Measurements from ENCODE around the gene P3R3URF. TPM values are rescaled to one million over a fixed set of nuclear protein-coding genes. Genes with fewer than 3 reads are reported as not detected.

P3R3URF gene
- total and polyA plus RNA-seq, 9 of the 15 experiments (the other 6 are each of a cell fraction or from before 2014, with no cell fraction given): not detected

- peak; percentile 72 for TF ChIP-seq ARHGAP35 (IDR thresholded peaks at IDR 0.05; ENCODE audit: partially characterized antibody)
- no peak for TF ChIP-seq NCOA1 (IDR thresholded peaks at IDR 0.05; ENCODE audit: low read depth)
- TF ChIP-seq E2F1 (CRISPR knock-in tag; IDR thresholded peaks at IDR 0.05): no peak
- no peak for TF ChIP-seq SMAD1 (IDR thresholded peaks at IDR 0.05; ENCODE audit: low read depth, low read length, partially characterized antibody)
- TF ChIP-seq POU5F1 (IDR thresholded peaks at IDR 0.05; ENCODE audit: borderline replicate concordance, low read depth, low read length, partially characterized antibody): peak; percentile 35
- TF ChIP-seq ZNF395 (CRISPR knock-in tag; IDR thresholded peaks at IDR 0.05): no peak
- TF ChIP-seq NR2F6 (CRISPR knock-in tag; IDR thresholded peaks at IDR 0.05): no peak
- 0 out of 4 replicates have a peak, but pooled peaks of 1 of the 2 experiments have one; percentile 41 for TF ChIP-seq UBTF (IDR thresholded peaks at IDR 0.05; ENCODE audit: borderline replicate concordance in 1 of 2, low read depth in 2 of 2, low read length in 2 of 2)
- no peak for TF ChIP-seq ZFP1 (CRISPR knock-in tag; IDR thresholded peaks at IDR 0.05)
- TF ChIP-seq EGR1 (conservative IDR thresholded peaks at IDR 0.05): no peak
- no peak for TF ChIP-seq ZBED1 (IDR thresholded peaks at IDR 0.05)
- peak; percentile 73; the same call in 1 of the 2 replicates for TF ChIP-seq NFATC3 (IDR thresholded peaks at IDR 0.05)
- no peak for TF ChIP-seq XRCC4 (IDR thresholded peaks at IDR 0.05; ENCODE audit: extremely low read depth, insufficient read depth, insufficient read length)
- TF ChIP-seq ZBTB2 (IDR thresholded peaks at IDR 0.05): peak; percentile 70; the same call in 1 of the 2 replicates
- no peak for TF ChIP-seq DIDO1 (tag; IDR thresholded peaks at IDR 0.05; ENCODE audit: low read depth)
- peak; percentile 100 for TF ChIP-seq DEAF1 (CRISPR knock-in tag; IDR thresholded peaks at IDR 0.05)
These were observed 3.1 kb upstream of the P3R3URF start (continued) for GRCh38 chr1:46179138-46180081.
